Left ventricle myocardium inferior (tissue), 1 donor: ENCODE data around the gene SLC39A11. TPM values are rescaled to one million over a fixed set of nuclear protein-coding genes. Genes with fewer than 3 reads are reported as not detected.

Experiments
- DNase-seq: peaks from one replicate; pipeline ENCODE4 v3.0.0-alpha.2; 2020
- H3K27ac ChIP-seq: fragments of 200-600 bp; replicated peaks from 2 replicates; pipeline ENCODE4 v1.8.0; 2021
- H3K27me3 ChIP-seq: fragments of 200-600 bp; 2 replicates; pipeline ENCODE4 v1.8.0; 2021; ENCODE audit warnings: low read depth
- H3K36me3 ChIP-seq: fragments of 200-600 bp; 2 replicates; pipeline ENCODE4 v1.8.0; 2021
- H3K4me1 ChIP-seq: fragments of 200-600 bp; 2 replicates; pipeline ENCODE4 v1.8.0; 2021
- H3K4me3 ChIP-seq: fragments of 200-600 bp; 2 replicates; pipeline ENCODE4 v1.8.0; 2021; ENCODE audit warnings: mild to moderate bottlenecking, moderate library complexity
- H3K9me3 ChIP-seq: fragments of 200-600 bp; replicated peaks from 2 replicates; pipeline ENCODE4 v1.8.0; 2021
- CTCF ChIP-seq: fragments of 200-600 bp; IDR thresholded peaks from 2 replicates; pipeline ENCODE4 v1.8.0; 2021; ENCODE audit warnings: antibody characterized with exemption, mild to moderate bottlenecking, borderline replicate concordance
- intact Hi-C: fragments of 100-400 bp; cut with micrococcal nuclease; formaldehyde crosslinking; loops from one replicate; pipeline ENCODE4 v1.11.0; 2022
- total RNA-seq: library from RNA; stranded (reverse); fragmentation: NEBNext Ultra II Directional; extraction: Animal tissue kit (Norgen Biotek cat#: 25700); gene quantifications from one replicate; pipeline ENCODE4 v1.2.1, GENCODE V29; 2021
- donor health status: DM: no; HTN: yes; CAD: no; lungs with severe emphysema.

Gene SLC39A11
- total RNA-seq, 1 donor from 2014 or later, result 6.4 TPM

GRCh38 chr17:73128496-73128895 is 36.0 kb upstream of the SLC39A11 start:
- Histone ChIP-seq H3K36me3 (no peaks in the 10 kb centered on the region), H3K9me3 (no peaks in the 10 kb centered on the region), H3K4me3 (no peak overlapping the region), H3K4me1 (no peaks in the 10 kb centered on the region), H3K27me3 (peaks cover 5% of the 10 kb centered on the region), H3K27ac (no peak overlapping the region)
- DNase-seq, result no peak
- no peak for TF ChIP-seq CTCF
- intact Hi-C loops, result no loop called here

DNA sequence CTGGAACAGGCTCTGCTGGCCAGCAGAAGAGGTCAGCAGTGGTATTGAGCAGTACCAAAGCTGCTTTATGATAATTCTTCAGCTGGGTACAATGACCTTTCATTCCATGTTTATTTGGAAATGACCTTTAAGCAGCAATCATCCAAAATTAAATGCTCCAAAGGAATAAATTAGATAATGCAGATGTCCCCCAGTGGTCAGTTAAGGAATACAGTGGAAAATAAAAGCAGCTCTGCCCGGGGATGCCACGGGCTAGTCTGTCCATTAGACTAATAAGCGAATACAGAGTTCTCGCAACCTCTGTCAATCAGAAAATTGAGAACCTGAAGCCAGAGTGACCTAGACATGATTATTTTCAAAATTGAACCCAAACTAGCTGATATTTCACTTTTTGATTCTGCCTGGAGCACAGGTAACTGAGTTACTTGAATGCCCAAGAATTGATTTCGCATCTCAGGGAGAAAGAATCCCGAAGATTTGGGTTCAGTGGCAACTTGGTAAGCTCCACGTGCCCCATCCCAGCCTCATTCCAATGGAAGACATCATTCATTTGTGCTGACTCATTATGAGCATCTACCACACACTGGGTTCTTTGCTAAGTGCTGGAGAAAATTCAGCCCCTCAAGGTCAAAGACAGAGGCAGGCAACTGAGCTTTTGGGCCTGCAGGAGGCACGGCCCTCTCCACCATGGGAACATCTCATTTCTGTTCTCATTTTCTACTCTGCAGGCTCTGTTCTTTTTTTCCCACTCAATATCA is 34.4 kb upstream of the SLC39A11 start:
- H3K4me1 ChIP-seq, result no peaks in the 10 kb centered on the region
- no peaks in the 10 kb centered on the region for H3K36me3 ChIP-seq
- H3K4me3 ChIP-seq, result no peak overlapping the region
- H3K27me3 ChIP-seq, result peaks cover 5% of the 10 kb centered on the region
- H3K27ac ChIP-seq, result no peak overlapping the region
- TF ChIP-seq CTCF, result no peak
- no peak for DNase-seq
- intact Hi-C loops, result no loop called here
- no peaks in the 10 kb centered on the region for H3K9me3 ChIP-seq

DNA sequence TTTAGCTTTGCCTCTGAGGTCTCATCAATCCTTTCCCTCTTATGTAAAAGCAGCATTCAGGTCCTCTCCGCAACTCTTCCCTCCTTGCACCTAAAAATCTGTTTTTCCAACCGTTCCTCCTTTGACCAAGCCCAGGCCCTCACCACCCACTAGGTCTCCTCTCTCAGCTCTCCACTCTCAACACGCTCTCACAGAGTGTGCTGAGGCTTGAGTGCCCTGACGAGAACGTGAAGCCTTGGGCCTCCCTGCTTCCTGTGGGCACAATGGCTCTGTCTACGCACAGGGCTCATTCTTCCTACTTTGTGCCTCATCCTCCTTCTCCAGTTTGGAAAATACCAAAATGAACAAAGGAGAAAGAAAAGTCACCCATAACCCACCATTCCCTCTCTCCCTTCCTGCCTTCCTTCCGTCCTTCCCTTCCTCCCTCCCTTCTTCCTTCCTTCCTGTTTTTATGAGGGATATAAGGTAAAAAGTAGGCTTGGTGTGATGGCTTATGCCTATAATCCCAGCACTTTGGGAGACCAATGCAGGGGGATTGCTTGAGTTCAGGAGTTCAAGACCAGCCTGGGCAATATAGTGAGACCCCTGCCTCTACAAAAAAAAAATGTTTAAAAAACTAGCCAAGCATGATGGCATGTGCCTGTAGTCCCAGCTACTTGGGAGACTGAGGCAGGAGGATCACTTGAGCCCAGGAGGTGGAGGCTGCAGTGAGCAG is 31.3 kb upstream of the SLC39A11 start:
- H3K27ac ChIP-seq, result no peak overlapping the region
- no peak for TF ChIP-seq CTCF
- no peak overlapping the region for H3K4me3 ChIP-seq
- H3K4me1 ChIP-seq, result no peaks in the 10 kb centered on the region
- DNase-seq, result no peak
- no peaks in the 10 kb centered on the region for H3K27me3 ChIP-seq
- H3K36me3 ChIP-seq, result no peaks in the 10 kb centered on the region
- H3K9me3 ChIP-seq, result no peaks in the 10 kb centered on the region
- intact Hi-C loops, result no loop called here

- no peak for TF ChIP-seq CTCF
- Histone ChIP-seq H3K9me3 (no peaks in the 10 kb centered on the region), H3K36me3 (no peaks in the 10 kb centered on the region), H3K4me3 (no peak overlapping the region), H3K27ac (no peak overlapping the region), H3K4me1 (no peaks in the 10 kb centered on the region), H3K27me3 (no peaks in the 10 kb centered on the region)
- no peak for DNase-seq
- intact Hi-C loops, result no loop called here
Measured at GRCh38 chr17:73122953-73123605, 30.6 kb upstream of the SLC39A11 start.

GRCh38 chr17:73121506-73121905 is 29.0 kb upstream of the SLC39A11 start:
- Histone ChIP-seq H3K4me3 (no peak overlapping the region), H3K4me1 (no peaks in the 10 kb centered on the region), H3K27ac (no peak overlapping the region), H3K9me3 (no peaks in the 10 kb centered on the region), H3K27me3 (no peaks in the 10 kb centered on the region), H3K36me3 (no peaks in the 10 kb centered on the region)
- intact Hi-C loops, result no loop called here
- no peak for TF ChIP-seq CTCF
- peak; percentile 21 for DNase-seq
